Amniotic stem cell (primary cell): ENCODE results near the gene ACOD1.
A peak's percentile ranks its signal among the peaks of the same experiment; 100 is the strongest.

ENCODE experiments used
- DNase-seq: peaks from one replicate; lab custom pipeline; 2025; lab: John Stamatoyannopoulos, UW

Gene ACOD1

GRCh38 chr13:76991796-76992547 is 43.7 kb downstream of the ACOD1 start, which contains the start of gene CLN5:
CLN5 (plus strand) TSS chr13:76992081; CDS start chr13:76992099, 18 bp downstream.
- DNase-seq: peak; percentile 83

DNA sequence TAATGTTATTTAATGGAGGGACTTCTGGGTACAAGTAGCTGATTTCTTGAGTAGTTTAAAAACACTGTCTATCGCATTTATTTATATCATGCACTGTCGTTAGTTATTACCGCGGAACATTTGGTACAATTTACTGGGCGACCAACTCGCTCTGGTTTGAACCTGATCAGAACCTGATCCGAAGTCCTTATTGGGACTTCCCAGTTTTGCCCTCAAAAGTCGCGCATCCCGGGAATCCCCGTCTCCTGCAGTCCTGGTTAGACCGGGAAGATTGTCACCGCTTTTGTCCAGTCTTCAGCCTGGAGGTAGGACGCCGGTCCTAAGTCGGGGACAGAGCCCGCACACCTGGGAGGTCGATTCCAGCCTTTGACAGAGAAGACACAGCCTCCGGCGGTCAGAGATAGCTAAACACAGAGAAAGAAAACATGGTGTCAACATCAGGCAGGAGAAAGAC is 44.3 kb downstream of the ACOD1 start:
- peak; percentile 2 for DNase-seq

DNA sequence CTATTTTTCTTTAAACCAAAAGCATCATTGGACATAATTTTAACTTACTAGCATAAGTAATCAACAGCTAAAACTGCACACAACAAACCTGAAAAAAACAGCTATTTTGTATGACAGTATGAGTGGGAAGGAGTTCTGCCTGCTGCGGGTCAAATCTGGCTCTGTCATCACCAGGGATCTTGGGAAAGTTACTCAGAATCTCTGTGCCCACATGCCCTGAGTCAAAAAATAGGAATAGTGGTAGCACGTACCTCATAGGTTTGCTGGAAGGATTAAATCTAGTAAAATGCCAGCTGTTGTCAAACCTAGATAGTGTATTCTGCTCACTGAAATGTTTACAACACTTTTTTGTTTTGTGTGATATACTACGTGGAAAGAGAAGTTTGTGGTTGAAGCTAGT is 44.7 kb downstream of the ACOD1 start:
- DNase-seq: no peak

- DNase-seq: no peak
Measured at GRCh38 chr13:76993473-76993872, 45.2 kb downstream of the ACOD1 start.

DNA sequence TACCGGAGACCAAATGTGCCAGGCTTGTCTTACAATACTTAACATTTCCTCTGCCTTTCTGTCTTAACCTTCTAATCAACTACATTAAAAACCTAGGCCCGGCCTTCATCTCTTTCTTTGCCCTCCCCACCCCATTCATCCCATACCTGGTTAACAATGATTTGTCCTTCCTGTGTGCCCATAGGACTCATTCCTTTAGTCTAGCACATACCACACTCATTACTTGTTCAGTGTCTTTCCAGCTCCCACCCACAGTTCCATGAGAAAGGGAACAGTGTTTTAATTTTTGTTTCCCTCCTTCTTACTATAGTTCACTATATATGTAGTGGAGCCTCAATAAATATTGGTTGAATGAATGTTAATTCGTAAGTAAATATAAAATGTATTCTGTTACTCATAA is 46.0 kb downstream of the ACOD1 start:
- DNase-seq: no peak

GRCh38 chr13:77000475-77000874 is 52.2 kb downstream of the ACOD1 start:
- no peak for DNase-seq

DNA sequence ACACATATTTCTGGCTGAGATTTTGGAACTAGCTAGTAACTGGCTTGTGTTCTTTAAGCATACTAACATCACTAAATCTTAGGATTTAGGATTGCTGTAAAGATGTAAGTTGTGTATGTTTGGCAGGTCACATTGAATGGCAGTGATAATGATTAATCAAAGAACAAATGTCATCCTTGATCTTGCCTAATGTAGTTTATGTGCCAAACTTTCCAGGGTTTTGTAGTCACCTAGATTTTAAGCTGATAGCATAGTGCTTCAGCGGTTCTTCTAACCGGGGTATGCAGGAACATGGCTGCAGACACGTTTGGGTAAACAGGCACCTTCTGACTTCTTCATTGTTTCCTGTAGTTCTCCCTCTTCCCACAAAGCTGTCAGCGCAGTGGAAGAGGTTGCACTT is 53.2 kb downstream of the ACOD1 start:
- no peak for DNase-seq

DNA sequence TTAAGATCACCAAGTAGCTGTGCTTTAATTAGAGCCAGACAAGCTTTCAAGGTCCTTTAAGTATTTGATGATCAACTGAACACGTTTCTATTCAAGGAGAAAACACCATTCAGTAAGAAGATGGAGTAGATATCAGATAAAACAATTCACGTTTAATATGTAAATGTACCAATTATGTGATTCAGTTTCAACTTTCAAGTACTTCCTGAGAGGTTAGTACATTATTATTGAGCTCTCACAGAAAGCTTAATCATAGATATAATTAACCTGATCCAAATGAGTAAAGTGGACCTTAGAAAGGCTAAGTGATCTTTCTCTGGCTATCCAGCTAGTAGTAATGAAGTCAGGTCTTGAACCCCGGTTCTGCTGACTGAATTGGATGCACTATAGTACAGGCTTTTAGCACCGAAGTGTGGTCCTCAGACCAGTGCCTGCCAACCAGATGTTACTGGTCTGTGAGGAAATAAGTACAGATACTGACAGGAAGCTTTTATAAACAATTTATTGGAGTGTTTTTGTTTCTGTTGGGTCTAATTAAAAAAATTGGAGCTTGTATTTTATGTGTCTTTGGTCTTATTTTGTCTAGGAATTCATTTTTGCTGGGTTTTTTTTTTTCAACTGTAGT is 53.8 kb downstream of the ACOD1 start:
- no peak for DNase-seq

DNA sequence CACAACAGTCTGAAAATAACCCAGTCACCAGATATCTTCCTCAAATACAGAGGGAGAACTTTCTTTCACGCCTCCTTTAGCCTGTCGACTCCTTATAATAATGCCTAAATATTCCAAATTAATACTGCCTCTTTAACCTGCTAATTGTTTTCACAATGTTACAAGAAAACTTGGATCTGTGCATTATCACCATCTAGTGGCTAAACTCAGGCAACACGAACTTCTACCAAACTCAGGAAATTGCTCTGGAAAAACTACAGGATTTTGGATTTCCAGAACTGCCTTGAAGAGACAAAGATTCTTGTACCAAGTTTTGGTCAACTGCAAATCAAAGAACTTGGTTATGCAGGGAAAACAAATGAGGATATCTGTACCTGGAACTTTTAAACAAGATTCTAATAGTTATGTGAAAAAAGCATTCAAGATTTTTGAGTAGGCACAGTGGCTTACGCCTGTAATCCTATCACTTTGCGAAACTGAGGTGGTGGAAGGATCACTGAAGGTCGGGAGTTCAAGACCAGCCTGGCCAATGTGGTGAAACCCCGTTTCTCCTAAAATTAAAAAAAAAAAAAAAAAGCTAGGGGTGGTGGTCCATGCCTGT is 54.4 kb downstream of the ACOD1 start:
- DNase-seq: peak; percentile 6
